Right lobe of liver (tissue), 4 donors: ENCODE results near the gene NGF.

Experiments
- POLR2A ChIP-seq: fragments of 450-650 bp; IDR thresholded peaks from one replicate; pipeline ENCODE4 v1.6.1; 2017; ENCODE audit warnings: antibody characterized with exemption, mild to moderate bottlenecking
- TF ChIP-seq, protein P1 (sequence below), 4 donors: fragments of 200-600 bp in 3 of 4; fragments of 450-650 bp in 1 of 4; IDR thresholded peaks; one replicate each; pipeline versions ENCODE4 v1.5.1 to v1.8.0; 2016 to 2022; ENCODE audit warnings: antibody characterized with exemption in 4 of 4, mild to moderate bottlenecking in 2 of 4
- donor health status: DM: no; HTN: no; CAD: no.
- donor health status: DM: no; HTN: no; CAD: no.
- donor health status: DM: no; HTN: yes; CAD: no.

DNA sequence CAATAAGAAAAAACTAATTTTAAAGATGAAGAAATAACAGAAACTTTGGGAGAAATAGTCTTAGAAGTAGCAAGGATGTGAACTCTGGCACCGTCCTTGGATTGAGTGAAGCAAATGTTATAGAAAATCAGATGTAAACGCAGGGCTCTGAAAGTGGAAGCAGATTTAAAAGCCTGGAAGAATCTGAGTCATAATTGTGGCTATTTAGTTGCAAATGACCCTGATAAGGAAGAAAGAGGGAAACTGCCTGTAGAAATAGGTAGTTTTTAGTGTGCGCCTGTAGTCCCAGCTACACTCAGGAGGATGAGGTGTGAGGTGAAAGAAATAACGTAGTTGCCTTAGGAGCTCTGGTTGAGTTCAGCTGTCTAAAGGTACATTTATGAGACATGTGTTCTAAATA, 101.0 kb downstream of the NGF start:
- TF ChIP-seq, protein P1, sequence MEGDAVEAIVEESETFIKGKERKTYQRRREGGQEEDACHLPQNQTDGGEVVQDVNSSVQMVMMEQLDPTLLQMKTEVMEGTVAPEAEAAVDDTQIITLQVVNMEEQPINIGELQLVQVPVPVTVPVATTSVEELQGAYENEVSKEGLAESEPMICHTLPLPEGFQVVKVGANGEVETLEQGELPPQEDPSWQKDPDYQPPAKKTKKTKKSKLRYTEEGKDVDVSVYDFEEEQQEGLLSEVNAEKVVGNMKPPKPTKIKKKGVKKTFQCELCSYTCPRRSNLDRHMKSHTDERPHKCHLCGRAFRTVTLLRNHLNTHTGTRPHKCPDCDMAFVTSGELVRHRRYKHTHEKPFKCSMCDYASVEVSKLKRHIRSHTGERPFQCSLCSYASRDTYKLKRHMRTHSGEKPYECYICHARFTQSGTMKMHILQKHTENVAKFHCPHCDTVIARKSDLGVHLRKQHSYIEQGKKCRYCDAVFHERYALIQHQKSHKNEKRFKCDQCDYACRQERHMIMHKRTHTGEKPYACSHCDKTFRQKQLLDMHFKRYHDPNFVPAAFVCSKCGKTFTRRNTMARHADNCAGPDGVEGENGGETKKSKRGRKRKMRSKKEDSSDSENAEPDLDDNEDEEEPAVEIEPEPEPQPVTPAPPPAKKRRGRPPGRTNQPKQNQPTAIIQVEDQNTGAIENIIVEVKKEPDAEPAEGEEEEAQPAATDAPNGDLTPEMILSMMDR (IDR thresholded peaks at IDR 0.05): no peak
- TF ChIP-seq POLR2A: no peak
